NCI-H460 (cell line): Measurements from ENCODE around the gene POC1A. TPM values are rescaled to one million over a fixed set of nuclear protein-coding genes. Genes with fewer than 3 reads are reported as not detected.
"Not testable (repeated sequence)": the region's sequence is repeated elsewhere in the genome, so short reads cannot be mapped to it uniquely, and the experiment has no call there.

Source experiments
- DNase-seq: peaks from one replicate; pipeline ENCODE4 v3.0.0-alpha.2; 2016; ENCODE audit warnings: low read depth; ENCODE audit errors: extremely low read depth
- total RNA-seq: library from RNA; depleted of rRNA; stranded (reverse); fragments of >200 nt; shearing (Covaris generic); gene quantifications from 2 replicates; pipeline ENCODE4 v1.2.3, GENCODE V29; 2014; rRNA removed

The POC1A gene
- total RNA-seq, 1 experiment from 2014 or later = 11.0 TPM

- DNase-seq = no peak
These were observed 118.0 kb downstream of the POC1A start for GRCh38 chr3:52036222-52036694.

- no peak for DNase-seq
These were observed 119.6 kb downstream of the POC1A start for GRCh38 chr3:52034651-52035050.

GRCh38 chr3:52034212-52034611 is 120.0 kb downstream of the POC1A start:
- no peak for DNase-seq

GRCh38 chr3:52033748-52034147 is 120.5 kb downstream of the POC1A start:
- DNase-seq = not testable (repeated sequence)

- DNase-seq = no peak
These were observed 121.4 kb downstream of the POC1A start for GRCh38 chr3:52032702-52033408.

GRCh38 chr3:52031896-52032295 is 122.3 kb downstream of the POC1A start:
- no peak for DNase-seq

- DNase-seq = no peak
These were observed 123.4 kb downstream of the POC1A start for GRCh38 chr3:52030714-52031310.

GRCh38 chr3:52029535-52029934 is 124.7 kb downstream of the POC1A start:
- DNase-seq = no peak

- DNase-seq = no peak
These were observed 125.2 kb downstream of the POC1A start for GRCh38 chr3:52029053-52029452.

- DNase-seq = no peak
These were observed 125.7 kb downstream of the POC1A start for GRCh38 chr3:52028572-52028971.

GRCh38 chr3:52026041-52026440 is 128.2 kb downstream of the POC1A start:
- no peak for DNase-seq

- no peak for DNase-seq
These were observed 128.8 kb downstream of the POC1A start for GRCh38 chr3:52025453-52025852.

Other genes starting within 250 kb of the POC1A start
- 29.7 and 32.2 TPM in 2 replicates for gene RRP9, start 212.5 kb downstream of the POC1A start, total RNA-seq
- gene PARP3, start 212.1 kb downstream of the POC1A start, total RNA-seq = 13.1 and 15.5 TPM in 2 replicates
- gene GPR62, start 199.0 kb downstream of the POC1A start, total RNA-seq = not detected in 2 replicates
- gene PCBP4, start 187.0 kb downstream of the POC1A start, total RNA-seq = 7.5 and 10.9 TPM in 2 replicates
- gene ABHD14B, start 180.4 kb downstream of the POC1A start, total RNA-seq = 52.2 and 58.3 TPM in 2 replicates
- 5.4 and 8.2 TPM in 2 replicates for gene ABHD14A, start 179.4 kb downstream of the POC1A start, total RNA-seq
- 38.8 and 50.5 TPM in 2 replicates for gene ACY1, start 170.9 kb downstream of the POC1A start, total RNA-seq
- 1,557 and 1,701 TPM in 2 replicates for gene RPL29, start 158.5 kb downstream of the POC1A start, total RNA-seq
- 10.9 and 11.3 TPM in 2 replicates for gene DUSP7, start 97.9 kb downstream of the POC1A start, total RNA-seq
- 54.6 and 56.3 TPM in 2 replicates for gene ALAS1, start 43.7 kb upstream of the POC1A start, total RNA-seq
- not detected in 2 replicates for gene TLR9, start 71.2 kb upstream of the POC1A start, total RNA-seq
- 26.6 and 29.3 TPM in 2 replicates for gene TWF2, start 84.7 kb upstream of the POC1A start, total RNA-seq
- 11.1 and 13.9 TPM in 2 replicates for gene PPM1M, start 91.3 kb upstream of the POC1A start, total RNA-seq
- gene WDR82, start 124.2 kb upstream of the POC1A start, total RNA-seq = 33.5 and 37.9 TPM in 2 replicates
- 4.0 and 4.8 TPM in 2 replicates for gene GLYCTK, start 133.4 kb upstream of the POC1A start, total RNA-seq
- gene DNAH1, start 161.9 kb upstream of the POC1A start, total RNA-seq = 3.3 and 3.9 TPM in 2 replicates